ENCODE data around the gene MPP4.

DNA sequence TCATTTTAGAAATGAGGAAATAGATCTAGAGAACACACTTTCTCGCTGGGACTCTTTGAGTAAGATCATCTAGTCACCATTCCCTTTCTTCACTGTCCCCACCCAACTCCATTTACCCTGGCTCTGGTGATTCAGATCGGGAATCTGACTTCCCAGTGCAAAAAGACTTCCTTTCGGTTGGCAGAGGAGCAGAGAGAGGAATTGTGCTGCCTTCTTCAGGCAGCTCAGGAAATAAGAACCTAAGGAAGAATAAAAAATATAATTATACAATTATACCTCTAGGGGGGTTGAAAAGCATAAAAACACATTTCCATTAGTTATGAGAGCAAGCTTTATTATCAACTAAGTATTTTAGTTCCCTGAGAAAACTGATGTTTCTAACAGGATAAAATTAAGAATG is 9.3 kb upstream of the MPP4 start:
- TF ChIP-seq SPI1 (IDR thresholded peaks at IDR 0.05; ENCODE audit: low read depth, low read length) (no peak), PAX5 (IDR thresholded peaks at IDR 0.05; ENCODE audit: insufficient read depth, low read length, severe bottlenecking) (no peak), POLR2AphosphoS5 (IDR thresholded peaks at IDR 0.05; ENCODE audit: low read depth, low read length) (no peak), POLR2A (IDR thresholded peaks at IDR 0.05; ENCODE audit: low read depth, low read length) (no peak)

Data from GM12891 (cell line).